DND-41 (cell line): ENCODE measurements around the gene XKR7.
"Not testable (repeated sequence)": the region's sequence is repeated elsewhere in the genome, so short reads cannot be mapped to it uniquely, and the experiment has no call there.

Experiments
- ATAC-seq: fragments of 200-7000 bp; cut with Tn5 transposase; 3 replicates; pipeline ENCODE4 v1.9.1; 2021; ENCODE audit warnings: low read depth; ENCODE audit not compliant: insufficient read depth
- DNase-seq: peaks from one replicate; pipeline ENCODE4 v3.0.0-alpha.2; 2020
- H2AFZ ChIP-seq: 2 replicates; pipeline ENCODE4 v1.6.0; 2012; ENCODE audit warnings: low read depth, low read length
- H3K27ac ChIP-seq: 2 replicates; pipeline ENCODE4 v1.5.1; 2012; ENCODE audit warnings: low read length, inconsistent platforms
- H3K27me3 ChIP-seq: fragments of 200-600 bp; sonication (generic); 2 replicates; pipeline ENCODE4 v1.6.0; 2012; ENCODE audit warnings: low read length, mild to moderate bottlenecking, inconsistent platforms; ENCODE audit not compliant: insufficient read depth, poor library complexity
- H3K36me3 ChIP-seq: 2 replicates; pipeline ENCODE4 v1.5.1; 2012; ENCODE audit warnings: low read length, inconsistent platforms; ENCODE audit not compliant: insufficient read depth
- H3K4me1 ChIP-seq: 2 replicates; pipeline ENCODE4 v1.5.1; 2012; ENCODE audit warnings: mild to moderate bottlenecking, low read length; ENCODE audit not compliant: insufficient read depth
- H3K4me2 ChIP-seq: 2 replicates; pipeline ENCODE4 v1.6.0; 2012; ENCODE audit warnings: mild to moderate bottlenecking, moderate library complexity, low read length, inconsistent platforms; ENCODE audit not compliant: insufficient read depth
- H3K4me3 ChIP-seq, 2 experiments: fragments of 200-600 bp in 1 of 2; shearing (Covaris generic) in 1 of 2; 2 replicates each; pipeline ENCODE4 v1.5.1; 2012 to 2016; ENCODE audit warnings: inconsistent platforms in 2 of 2, low read length in 2 of 2, mild to moderate bottlenecking in 2 of 2, low read depth in 1 of 2, moderate library complexity in 1 of 2
- H3K79me2 ChIP-seq: 2 replicates; pipeline ENCODE4 v1.6.0; 2012; ENCODE audit warnings: low read length, inconsistent platforms; ENCODE audit not compliant: insufficient read depth
- H3K9ac ChIP-seq: 2 replicates; pipeline ENCODE4 v1.6.0; 2012; ENCODE audit warnings: low read depth, mild to moderate bottlenecking, inconsistent platforms, low read length, moderate library complexity
- H3K9me3 ChIP-seq: 2 replicates; pipeline ENCODE4 v1.5.1; 2012; ENCODE audit warnings: low read length, moderate library complexity, mild to moderate bottlenecking, inconsistent platforms; ENCODE audit not compliant: insufficient read depth, severe bottlenecking
- H4K20me1 ChIP-seq: 2 replicates; pipeline ENCODE4 v1.6.0; 2012; ENCODE audit warnings: low read length; ENCODE audit not compliant: insufficient read depth
- EZH2 ChIP-seq: IDR thresholded peaks from 3 replicates; pipeline ENCODE4 v1.6.1; 2012; ENCODE audit warnings: borderline replicate concordance, low read depth, mild to moderate bottlenecking, moderate library complexity, low read length, inconsistent platforms; ENCODE audit not compliant: severe bottlenecking
- TF ChIP-seq, protein P1 (sequence below): IDR thresholded peaks from 2 replicates; pipeline ENCODE4 v1.5.1; 2012; ENCODE audit warnings: borderline replicate concordance, low read length, moderate library complexity, mild to moderate bottlenecking; ENCODE audit not compliant: poor library complexity, severe bottlenecking; ENCODE audit errors: extremely low read depth

The XKR7 gene

GRCh38 chr20:31926493-31926892 lies 41.5 kb upstream of the XKR7 start:
- H3K9me3 ChIP-seq = no peaks in the 10 kb centered on the region
- H3K36me3 ChIP-seq = no peaks in the 10 kb centered on the region
- H3K4me1 ChIP-seq = no peaks in the 10 kb centered on the region
- no peak overlapping the region for H2AFZ ChIP-seq
- peaks cover 2% of the 10 kb centered on the region for H3K27me3 ChIP-seq
- H3K79me2 ChIP-seq = no peaks in the 10 kb centered on the region
- TF ChIP-seq, protein P1, sequence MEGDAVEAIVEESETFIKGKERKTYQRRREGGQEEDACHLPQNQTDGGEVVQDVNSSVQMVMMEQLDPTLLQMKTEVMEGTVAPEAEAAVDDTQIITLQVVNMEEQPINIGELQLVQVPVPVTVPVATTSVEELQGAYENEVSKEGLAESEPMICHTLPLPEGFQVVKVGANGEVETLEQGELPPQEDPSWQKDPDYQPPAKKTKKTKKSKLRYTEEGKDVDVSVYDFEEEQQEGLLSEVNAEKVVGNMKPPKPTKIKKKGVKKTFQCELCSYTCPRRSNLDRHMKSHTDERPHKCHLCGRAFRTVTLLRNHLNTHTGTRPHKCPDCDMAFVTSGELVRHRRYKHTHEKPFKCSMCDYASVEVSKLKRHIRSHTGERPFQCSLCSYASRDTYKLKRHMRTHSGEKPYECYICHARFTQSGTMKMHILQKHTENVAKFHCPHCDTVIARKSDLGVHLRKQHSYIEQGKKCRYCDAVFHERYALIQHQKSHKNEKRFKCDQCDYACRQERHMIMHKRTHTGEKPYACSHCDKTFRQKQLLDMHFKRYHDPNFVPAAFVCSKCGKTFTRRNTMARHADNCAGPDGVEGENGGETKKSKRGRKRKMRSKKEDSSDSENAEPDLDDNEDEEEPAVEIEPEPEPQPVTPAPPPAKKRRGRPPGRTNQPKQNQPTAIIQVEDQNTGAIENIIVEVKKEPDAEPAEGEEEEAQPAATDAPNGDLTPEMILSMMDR = no peak
- TF ChIP-seq EZH2 = no peak
- DNase-seq (no peak), ATAC-seq (no peak)
- no peak overlapping the region for H3K4me2 ChIP-seq
- H3K4me3 ChIP-seq = no peak overlapping the region
- no peak overlapping the region for H3K27ac ChIP-seq
- H3K9ac ChIP-seq = no peak overlapping the region
- H4K20me1 ChIP-seq = 0 out of 2 replicates have a peak, but pooled peaks cover 7% of the 10 kb centered on the region

DNA sequence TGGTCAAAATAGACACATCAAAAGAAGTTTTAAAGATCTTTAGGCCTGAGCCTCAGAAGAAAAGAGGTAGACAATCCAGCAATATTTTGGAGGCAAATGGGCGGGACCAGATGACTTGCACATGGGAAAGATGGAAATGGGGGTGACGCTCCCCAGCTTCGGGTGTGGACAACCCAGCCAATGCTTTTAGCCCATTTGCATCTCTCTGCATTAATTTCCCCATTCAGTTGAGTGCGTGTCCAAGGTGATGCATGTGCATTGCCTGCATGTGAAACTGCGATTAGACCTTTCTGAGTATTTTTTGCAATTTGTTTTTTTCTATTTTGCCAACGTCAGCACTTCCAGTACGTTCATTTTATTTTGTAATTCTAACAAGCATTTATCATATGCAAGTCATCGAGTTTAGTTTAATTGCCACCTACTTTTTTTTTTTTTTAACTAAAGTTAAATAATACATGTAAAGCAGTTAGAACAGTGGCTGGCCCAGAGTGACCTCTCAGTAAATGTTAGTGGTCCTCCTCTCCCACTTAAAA lies 40.3 kb upstream of the XKR7 start:
- no peak for DNase-seq
- Histone ChIP-seq H3K36me3 (no peaks in the 10 kb centered on the region), H3K27ac (no peak overlapping the region), H3K9me3 (no peaks in the 10 kb centered on the region), H2AFZ (no peak overlapping the region), H3K4me2 (no peak overlapping the region), H3K27me3 (peaks cover 2% of the 10 kb centered on the region), H3K9ac (no peak overlapping the region), H3K4me3 (no peak overlapping the region), H4K20me1 (0 out of 2 replicates have a peak, but pooled peaks cover 7% of the 10 kb centered on the region), H3K79me2 (no peaks in the 10 kb centered on the region), H3K4me1 (no peaks in the 10 kb centered on the region)
- ATAC-seq = no peak
- no peak for TF ChIP-seq EZH2
- TF ChIP-seq, protein P1 = no peak

DNA sequence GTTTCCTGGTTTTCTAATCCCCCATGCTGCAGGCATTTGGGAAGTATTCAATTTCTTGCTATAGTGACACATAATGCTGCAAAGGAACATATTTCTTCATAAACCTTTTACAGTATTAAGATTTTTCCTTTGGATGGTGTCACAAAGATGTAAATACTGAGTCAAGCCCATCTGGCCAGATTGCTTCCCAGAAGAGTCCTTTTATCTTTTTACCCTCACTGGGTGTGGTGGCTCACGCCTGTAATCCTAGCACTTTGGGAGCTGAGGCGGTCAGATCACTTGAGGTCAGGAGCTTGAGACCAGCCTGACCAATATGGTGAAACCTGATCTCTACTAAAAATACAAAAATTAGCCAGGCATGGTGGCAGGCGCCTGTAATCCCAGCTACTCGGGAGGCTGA lies 38.3 kb upstream of the XKR7 start:
- not testable (repeated sequence) for H3K36me3 ChIP-seq, H3K9ac ChIP-seq, H3K27me3 ChIP-seq, H3K4me2 ChIP-seq, H3K4me3 ChIP-seq, H3K9me3 ChIP-seq, H3K4me1 ChIP-seq, H3K27ac ChIP-seq, H2AFZ ChIP-seq, ATAC-seq, DNase-seq, H3K79me2 ChIP-seq, H4K20me1 ChIP-seq

- H3K9ac ChIP-seq = no peak overlapping the region
- H3K4me1 ChIP-seq = no peaks in the 10 kb centered on the region
- no peaks in the 10 kb centered on the region for H3K79me2 ChIP-seq
- no peak for ATAC-seq
- TF ChIP-seq, protein P1 = no peak
- TF ChIP-seq EZH2 = no peak
- no peaks in the 10 kb centered on the region for H3K36me3 ChIP-seq
- no peak overlapping the region for H2AFZ ChIP-seq
- no peak overlapping the region for H3K27ac ChIP-seq
- H3K9me3 ChIP-seq = no peaks in the 10 kb centered on the region
- DNase-seq = no peak
- no peak overlapping the region for H3K4me2 ChIP-seq
- peaks cover 7% of the 10 kb centered on the region for H4K20me1 ChIP-seq
- peaks cover 2% of the 10 kb centered on the region for H3K27me3 ChIP-seq
- H3K4me3 ChIP-seq = no peak overlapping the region
Measured at GRCh38 chr20:31930779-31931178, 37.2 kb upstream of the XKR7 start.
